GM10847 (cell line): ENCODE results near the gene PKNOX2.

Experiments
- POLR2A ChIP-seq: IDR thresholded peaks from 2 replicates; pipeline ENCODE4 v1.6.1; 2011; ENCODE audit not compliant: insufficient read length; ENCODE audit errors: extremely low read depth

PKNOX2 gene

DNA sequence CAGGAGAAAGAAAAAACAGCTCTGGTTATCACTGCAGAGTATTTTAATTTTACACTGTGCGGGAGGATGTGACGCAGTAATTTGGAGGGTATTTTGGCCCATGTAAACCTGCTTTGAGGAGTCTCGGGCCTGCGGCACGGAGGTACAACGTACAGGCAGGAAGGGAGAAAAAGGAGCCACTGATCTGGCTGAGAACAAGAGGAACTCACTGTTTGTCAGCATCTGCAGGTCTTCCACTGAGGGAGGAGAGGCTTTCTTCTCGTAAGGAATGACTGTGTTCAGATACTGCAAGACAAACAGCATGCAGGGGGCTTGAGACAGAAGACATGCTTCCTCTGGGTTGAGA is 287.5 kb downstream of the PKNOX2 start:
- TF ChIP-seq POLR2A: no peak

DNA sequence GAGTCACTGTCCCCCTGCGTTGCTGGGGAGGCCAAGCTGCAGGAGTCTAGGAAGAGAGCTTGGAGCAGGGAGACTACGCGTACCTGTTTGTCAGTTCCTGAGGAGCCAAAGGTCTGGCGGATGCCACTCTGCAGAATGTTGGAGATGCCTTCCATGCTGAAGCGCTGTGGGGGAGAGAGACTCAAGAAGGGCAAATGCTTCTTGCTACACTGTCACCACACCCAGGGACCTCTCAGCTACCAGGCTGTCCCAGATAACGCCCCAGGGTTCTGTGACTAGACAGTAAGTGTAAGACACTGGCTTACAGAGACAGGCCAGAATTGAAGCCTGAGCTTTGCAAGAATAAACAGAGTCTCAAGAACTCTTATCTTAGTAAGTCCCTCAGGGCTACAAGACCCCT is 289.5 kb downstream of the PKNOX2 start:
- TF ChIP-seq POLR2A: no peak

GRCh38 chr11:125455851-125456250 is 291.3 kb downstream of the PKNOX2 start:
- TF ChIP-seq POLR2A: no peak

GRCh38 chr11:125457814-125458343 is 293.3 kb downstream of the PKNOX2 start:
- no peak for TF ChIP-seq POLR2A

GRCh38 chr11:125460275-125460674 is 295.7 kb downstream of the PKNOX2 start:
- no peak for TF ChIP-seq POLR2A

DNA sequence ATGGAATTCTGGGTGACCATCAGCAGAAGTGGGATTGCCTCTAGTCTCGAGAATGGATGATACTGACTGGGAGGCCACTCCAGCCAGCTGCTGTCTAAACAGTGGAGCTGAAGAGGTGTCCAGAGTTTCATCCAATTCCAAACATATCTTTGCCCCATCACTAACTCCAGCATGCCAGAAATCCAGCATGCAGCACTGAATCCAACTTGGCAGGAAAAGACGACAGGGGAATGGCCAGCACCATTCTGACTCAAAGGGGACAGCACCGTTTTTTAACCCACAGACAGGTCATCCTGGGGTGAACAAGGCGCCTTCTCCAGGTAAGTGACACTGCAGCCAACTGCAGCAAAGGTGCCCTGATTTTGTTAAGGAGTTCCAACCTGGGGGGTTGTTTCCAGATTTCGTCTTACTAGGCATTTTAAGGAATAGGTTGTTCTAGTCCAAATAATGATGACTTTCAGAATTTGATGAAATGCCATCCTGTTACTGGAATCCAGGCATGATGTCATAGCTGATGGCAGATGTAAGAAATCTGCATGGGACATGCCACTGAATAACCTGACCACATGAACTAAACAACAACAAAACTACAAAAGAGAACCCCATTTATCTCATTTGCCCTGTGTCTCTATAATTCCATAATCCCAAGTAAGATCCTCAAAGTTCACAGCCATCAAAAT is 299.2 kb downstream of the PKNOX2 start:
- TF ChIP-seq POLR2A: no peak

GRCh38 chr11:125464270-125464662 is 299.7 kb downstream of the PKNOX2 start:
- no peak for TF ChIP-seq POLR2A

- no peak for TF ChIP-seq POLR2A
Observed at GRCh38 chr11:125464666-125465065, 300.1 kb downstream of the PKNOX2 start.

DNA sequence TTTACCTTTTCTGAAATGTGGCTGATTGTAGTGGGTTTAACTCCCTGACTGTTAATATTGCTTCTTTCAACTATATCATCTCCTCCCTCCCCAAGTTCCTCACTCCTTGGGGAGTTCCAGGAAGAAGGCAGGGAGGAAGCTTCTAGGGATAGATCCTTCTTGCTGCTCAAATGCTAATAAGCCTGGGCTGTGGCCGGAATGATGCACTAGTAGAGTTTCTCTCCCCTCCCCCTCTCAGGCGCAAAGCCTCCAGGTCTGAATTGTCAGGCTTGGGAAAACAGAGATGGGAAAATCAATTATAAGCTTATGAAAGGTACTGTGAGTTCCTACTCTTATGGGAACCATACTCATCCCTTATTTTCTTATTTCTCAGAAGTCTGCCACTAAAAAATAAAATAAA is 300.7 kb downstream of the PKNOX2 start:
- TF ChIP-seq POLR2A: no peak

DNA sequence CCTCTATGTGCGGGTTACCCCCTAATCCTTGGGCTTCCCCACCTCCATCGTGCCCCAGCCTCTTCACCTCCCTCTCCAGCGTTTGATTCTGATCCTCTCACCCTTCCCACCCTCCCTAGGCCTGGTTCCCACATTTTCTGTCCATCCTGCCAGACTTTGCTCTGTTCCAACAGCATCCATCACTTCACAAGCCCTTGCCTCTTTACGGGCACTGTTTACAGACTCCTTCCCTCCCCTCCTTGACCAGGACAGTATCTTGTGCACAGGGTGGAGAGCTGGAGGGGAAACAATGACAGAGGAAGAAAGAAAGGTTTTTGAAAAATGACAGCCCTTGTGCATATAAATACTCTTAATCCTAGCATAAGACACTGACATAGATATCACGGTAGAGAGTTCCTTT is 301.1 kb downstream of the PKNOX2 start:
- TF ChIP-seq POLR2A: no peak

GRCh38 chr11:125468025-125468424 is 303.5 kb downstream of the PKNOX2 start:
- no peak for TF ChIP-seq POLR2A

DNA sequence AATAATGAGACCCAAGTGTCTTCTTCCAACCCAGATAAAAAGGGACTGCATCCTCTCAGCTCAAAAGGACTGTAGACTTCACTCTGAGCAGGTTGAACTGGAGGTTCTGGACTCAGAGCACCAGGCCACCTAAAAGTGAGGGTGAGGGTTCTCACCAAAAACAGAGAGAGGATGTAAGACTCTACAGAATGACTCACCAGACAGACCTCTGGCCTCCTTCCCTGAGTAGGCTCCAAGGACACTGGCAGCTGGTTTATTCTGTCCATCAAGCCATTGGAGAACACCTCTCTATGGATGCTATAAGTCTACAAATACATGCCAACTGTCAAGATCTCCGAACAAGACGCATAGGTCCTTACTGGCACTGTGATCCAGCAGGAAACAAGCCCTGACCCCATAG is 304.3 kb downstream of the PKNOX2 start:
- TF ChIP-seq POLR2A: no peak

GRCh38 chr11:125470355-125470754 is 305.8 kb downstream of the PKNOX2 start:
- no peak for TF ChIP-seq POLR2A

DNA sequence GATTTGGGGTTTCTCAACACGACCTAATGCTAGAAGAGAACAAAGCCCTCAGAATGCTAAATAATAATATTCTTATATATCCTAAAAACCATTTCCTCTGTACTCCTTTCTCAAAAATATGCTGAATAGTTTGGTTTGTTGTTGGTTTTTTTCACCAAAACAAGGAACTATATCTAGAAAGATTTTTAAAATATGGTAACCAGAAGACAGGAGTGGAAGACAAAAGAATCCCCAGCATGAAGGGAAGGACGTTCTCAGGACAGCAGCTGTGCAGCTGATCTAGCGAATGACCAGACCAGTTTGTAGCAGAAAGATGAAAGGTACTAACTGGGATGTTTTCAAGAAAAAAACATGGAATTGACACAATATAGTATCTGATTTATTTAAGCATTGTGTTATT is 312.2 kb downstream of the PKNOX2 start:
- no peak for TF ChIP-seq POLR2A

- no peak for TF ChIP-seq POLR2A
Observed at GRCh38 chr11:125479137-125479536, 314.6 kb downstream of the PKNOX2 start.

DNA sequence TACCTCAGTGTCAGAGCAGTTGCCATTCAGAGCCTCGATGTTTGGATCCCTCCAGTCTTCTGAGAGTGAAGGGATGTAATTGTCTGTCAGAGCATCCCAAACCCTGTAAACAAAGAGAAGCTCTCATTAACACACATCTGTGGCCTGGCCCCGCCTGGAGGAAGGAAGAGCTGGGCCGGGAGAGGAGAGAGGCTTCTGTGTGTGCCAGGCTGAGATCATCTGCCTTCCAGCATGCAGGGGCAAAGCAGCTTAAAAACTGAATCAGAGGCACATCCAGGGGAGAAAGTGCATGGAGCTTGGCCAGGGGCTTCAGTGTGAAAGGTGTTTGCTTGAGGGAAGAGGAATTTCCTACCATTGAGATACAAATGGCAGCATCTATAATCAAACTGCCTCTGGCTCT is 317.0 kb downstream of the PKNOX2 start:
- TF ChIP-seq POLR2A: no peak
